Measurements from ENCODE around the gene BIRC7. TPM values are rescaled to one million over a fixed set of nuclear protein-coding genes. Genes with fewer than 3 reads are reported as not detected.

BIRC7 gene
- total and polyA plus RNA-seq, 2 donors (not counting 3 experiments of a cell fraction or from before 2014, with no cell fraction given), result not detected

GRCh38 chr20:63223121-63223825 lies 12.4 kb upstream of the BIRC7 start:
- H3K4me3 ChIP-seq (replicated peaks in 1 of 3; ENCODE audit: insufficient read depth in 1 of 3, low read depth in 1 of 3, low read length in 3 of 3), result no peak overlapping the region
- TF ChIP-seq EZH2 (IDR thresholded peaks at IDR 0.05; ENCODE audit: borderline replicate concordance, low read depth, low read length, severe bottlenecking) (no peak), CTCF (IDR thresholded peaks at IDR 0.05; ENCODE audit: extremely low read depth in 1 of 2, insufficient read depth in 1 of 2, low read depth in 1 of 2, low read length in 2 of 2) (peak; percentile 75 to 81), JUN (IDR thresholded peaks at IDR 0.05; ENCODE audit: borderline replicate concordance, insufficient read depth, insufficient read length, low read depth) (no peak)
- FAIRE-seq (peak; percentile 54), DNase-seq (ENCODE audit: low read depth, low spot score) (peak; percentile 35)
- no peaks in the 10 kb centered on the region for H3K27me3 ChIP-seq (ENCODE audit: control insufficient read depth in 2 of 2, insufficient read depth in 2 of 2, low read length in 2 of 2)
- POLR2A ChIA-PET, result no interaction called here
- no peaks in the 10 kb centered on the region for H3K4me1 ChIP-seq (ENCODE audit: control insufficient read depth, extremely low read depth, insufficient read depth, low read length)
- dilution Hi-C loops (cut with MboI; ENCODE audit: extremely low pct_ligation_motif_present, low sequenced_read_pairs) (no loop called here), intact Hi-C loops (cut with micrococcal nuclease) (loop anchor here (5.0 kb wide), 1 partner anchor 69 kb away; the partner anchor contains the start of gene COL20A1)
- H3K27ac ChIP-seq (ENCODE audit: insufficient read depth, low read depth, low read length), result no peak overlapping the region
- BruUV-seq (replicated peaks), result no TSS peak
- no peak overlapping the region for H3K9ac ChIP-seq (replicated peaks; ENCODE audit: extremely low read depth, insufficient read depth, low read length)
- CTCF ChIA-PET, result interaction anchor here (0.6 to 4.8 kb wide), 53 partner anchors 8 to 898 kb away, joined by 3 to 116 read pairs (median 5); partner anchors contain the start of genes ARFGAP1, BHLHE23, BIRC7 and COL20A1
- H3K36me3 ChIP-seq (ENCODE audit: control insufficient read depth in 2 of 2, extremely low read depth in 1 of 2, insufficient read depth in 2 of 2, low read length in 2 of 2), result no peaks in the 10 kb centered on the region
- no peaks in the 10 kb centered on the region for H4K20me1 ChIP-seq (replicated peaks; ENCODE audit: control insufficient read depth, extremely low read depth, insufficient read depth, low read length)
- H3K9me3 ChIP-seq (replicated peaks; ENCODE audit: control insufficient read depth, insufficient read depth, low read length), result no peaks in the 10 kb centered on the region
- no peak overlapping the region for H3K4me2 ChIP-seq (ENCODE audit: insufficient read depth, low read length)
- H3K9me1 ChIP-seq (replicated peaks; ENCODE audit: control insufficient read depth, extremely low read depth, insufficient read depth, low read length), result no peaks in the 10 kb centered on the region
- H3K79me2 ChIP-seq (ENCODE audit: control insufficient read depth, insufficient read depth, low read length), result no peaks in the 10 kb centered on the region
- H2AFZ ChIP-seq (ENCODE audit: low read depth, low read length), result no peak overlapping the region

GRCh38 chr20:63223826-63224207 lies 11.9 kb upstream of the BIRC7 start:
- Histone ChIP-seq H3K9me3 (replicated peaks; ENCODE audit: control insufficient read depth, insufficient read depth, low read length) (no peaks in the 10 kb centered on the region), H3K9ac (replicated peaks; ENCODE audit: extremely low read depth, insufficient read depth, low read length) (no peak overlapping the region), H3K79me2 (ENCODE audit: control insufficient read depth, insufficient read depth, low read length) (no peaks in the 10 kb centered on the region), H3K4me3 (replicated peaks in 1 of 3; ENCODE audit: insufficient read depth in 1 of 3, low read depth in 1 of 3, low read length in 3 of 3) (no peak overlapping the region), H2AFZ (ENCODE audit: low read depth, low read length) (no peak overlapping the region), H4K20me1 (replicated peaks; ENCODE audit: control insufficient read depth, extremely low read depth, insufficient read depth, low read length) (no peaks in the 10 kb centered on the region), H3K27ac (ENCODE audit: insufficient read depth, low read depth, low read length) (no peak overlapping the region), H3K27me3 (ENCODE audit: control insufficient read depth in 2 of 2, insufficient read depth in 2 of 2, low read length in 2 of 2) (peaks cover 0 to 2% of the 10 kb centered on the region in 2 experiments), H3K4me2 (ENCODE audit: insufficient read depth, low read length) (no peak overlapping the region), H3K4me1 (ENCODE audit: control insufficient read depth, extremely low read depth, insufficient read depth, low read length) (no peaks in the 10 kb centered on the region), H3K9me1 (replicated peaks; ENCODE audit: control insufficient read depth, extremely low read depth, insufficient read depth, low read length) (no peaks in the 10 kb centered on the region), H3K36me3 (ENCODE audit: control insufficient read depth in 2 of 2, extremely low read depth in 1 of 2, insufficient read depth in 2 of 2, low read length in 2 of 2) (no peaks in the 10 kb centered on the region)
- intact Hi-C loops (cut with micrococcal nuclease), result loop anchor here (5.0 kb wide), 1 partner anchor 68 kb away; the partner anchor contains the start of gene COL20A1
- no peak for DNase-seq (ENCODE audit: low read depth, low spot score)
- ChIA-PET POLR2A (no interaction called here), CTCF (interaction anchor here (0.6 to 4.8 kb wide), 51 partner anchors 8 to 897 kb away, joined by 3 to 116 read pairs (median 6); partner anchors contain the start of genes ARFGAP1, BHLHE23, BIRC7 and COL20A1)
- no TSS peak for BruUV-seq (replicated peaks)
- no peak for FAIRE-seq
- no peak for TF ChIP-seq MYC (IDR thresholded peaks at IDR 0.05; ENCODE audit: low read depth, low read length)
- no peak for TF ChIP-seq FOS (IDR thresholded peaks at IDR 0.05; ENCODE audit: borderline replicate concordance, insufficient read depth, low read length)
- no peak for TF ChIP-seq POLR2A (IDR thresholded peaks at IDR 0.05; ENCODE audit: low read depth, low read length)
- no peak for TF ChIP-seq JUN (IDR thresholded peaks at IDR 0.05; ENCODE audit: borderline replicate concordance, insufficient read depth, insufficient read length, low read depth)
- no peak for TF ChIP-seq MAX (IDR thresholded peaks at IDR 0.05; ENCODE audit: insufficient read depth, insufficient read length)
- TF ChIP-seq EZH2 (IDR thresholded peaks at IDR 0.05; ENCODE audit: borderline replicate concordance, low read depth, low read length, severe bottlenecking), result no peak
- TF ChIP-seq GATA2 (IDR thresholded peaks at IDR 0.05; ENCODE audit: insufficient read depth, insufficient read length, low read depth, low read length), result no peak
- TF ChIP-seq POLR2AphosphoS5 (IDR thresholded peaks at IDR 0.05; ENCODE audit: insufficient read depth, low read depth, low read length), result no peak
- no peak for TF ChIP-seq CTCF (IDR thresholded peaks at IDR 0.05; ENCODE audit: extremely low read depth in 1 of 2, insufficient read depth in 1 of 2, low read depth in 1 of 2, low read length in 2 of 2)
- dilution Hi-C loops (cut with MboI; ENCODE audit: extremely low pct_ligation_motif_present, low sequenced_read_pairs), result no loop called here

Measured in endothelial cell of umbilical vein (primary cell).